Lung microvascular endothelial cell (primary cell): ENCODE results near the gene KLHL24. TPM values are rescaled to one million over a fixed set of nuclear protein-coding genes. Genes with fewer than 3 reads are reported as not detected.
"Not testable (repeated sequence)": the region's sequence is repeated elsewhere in the genome, so short reads cannot be mapped to it uniquely, and the experiment has no call there.

Source experiments
- DNase-seq, 2 donors: peaks; one replicate each; pipeline versions ENCODE4 v3.0.0 to v3.0.0-alpha.2; 2010; ENCODE audit warnings: low read depth in 2 of 2
- total RNA-seq: library from RNA; depleted of rRNA; stranded (reverse); fragments of >200 nt; gene quantifications from 2 replicates; pipeline ENCODE4 v1.2.1, GENCODE V29; 2014

KLHL24 gene
- 74.3 and 83.3 TPM in 2 replicates for total RNA-seq

- peak; percentile 94 to 96 for DNase-seq
These were observed at the start of gene KLHL24 for GRCh38 chr3:183635431-183636220. TSS of gene KLHL24 (plus strand) at chr3:183635623. CDS start at chr3:183650357, 14,734 bp downstream.

- DNase-seq: no peak
These were observed 48.9 kb upstream of the KLHL24 start for GRCh38 chr3:183586477-183586876.

DNA sequence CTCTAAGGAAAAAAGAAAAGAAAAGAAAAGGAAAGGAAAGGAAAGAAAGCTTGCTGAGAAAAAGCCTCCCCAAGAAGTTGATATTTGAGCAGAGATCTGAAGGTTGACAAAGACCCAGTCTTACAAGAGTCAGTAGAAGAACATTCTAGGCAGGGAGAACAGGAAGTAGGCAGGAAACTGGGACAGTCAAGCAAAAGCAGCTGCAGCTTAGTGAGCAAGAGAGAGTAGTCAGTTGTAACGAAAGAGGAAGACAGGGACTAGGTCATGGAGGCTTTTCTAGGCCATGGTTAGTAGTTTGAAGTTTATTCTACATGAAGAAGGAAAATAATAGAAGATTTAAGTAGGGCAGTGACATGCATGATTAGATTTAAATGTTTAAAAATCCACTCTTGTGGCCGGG lies 48.1 kb upstream of the KLHL24 start:
- peak in 1 of 2 donors; percentile 80 for DNase-seq

DNA sequence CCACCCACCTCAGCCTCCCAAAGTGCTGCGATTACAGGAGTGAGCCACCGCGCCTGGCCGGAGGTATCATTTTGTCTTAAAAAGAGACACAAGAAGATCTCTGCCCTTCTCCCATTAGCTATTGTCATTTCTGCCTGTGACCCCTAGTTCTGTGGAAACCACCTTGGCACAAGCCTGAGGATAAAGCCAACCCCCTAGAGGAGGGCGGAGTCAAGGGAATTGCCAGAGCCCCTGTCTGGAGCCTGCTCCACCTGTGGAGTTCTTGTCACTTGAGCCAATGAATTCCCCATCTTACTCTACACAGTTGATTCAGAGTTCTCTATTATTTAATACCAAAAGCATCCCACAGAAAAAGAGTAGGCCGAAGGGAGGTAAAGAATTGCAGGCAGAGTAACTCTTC lies 45.0 kb upstream of the KLHL24 start:
- DNase-seq: no peak

DNA sequence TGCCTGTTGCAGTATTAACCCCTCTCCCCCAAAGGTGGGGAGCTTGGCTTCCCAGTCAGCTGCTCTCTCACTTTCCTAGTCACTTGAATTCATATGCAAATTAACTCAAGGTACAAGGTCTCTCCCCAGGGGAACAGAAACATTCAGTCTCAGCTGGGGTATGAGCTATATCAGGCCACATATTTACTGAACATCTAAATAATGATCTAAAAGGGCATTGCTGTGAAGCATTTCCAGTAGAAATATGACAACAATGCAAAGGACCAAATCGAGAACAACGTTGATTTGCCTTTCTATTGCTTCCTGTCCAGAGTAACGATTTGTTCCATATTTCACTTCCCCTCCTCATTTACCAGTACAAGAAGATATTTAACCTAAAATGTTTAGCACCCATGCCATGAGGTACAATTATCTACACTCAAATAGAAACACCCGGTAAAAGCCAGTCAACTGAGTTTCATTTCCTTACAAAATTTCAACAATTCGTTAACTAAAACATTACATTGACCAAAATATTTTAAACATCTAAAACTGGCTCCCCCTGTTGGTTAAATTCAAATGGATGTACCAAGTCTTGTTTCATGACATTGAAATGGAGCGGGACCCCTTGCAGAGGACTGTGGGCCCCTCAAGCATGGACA lies 43.4 kb upstream of the KLHL24 start:
- DNase-seq: peak; percentile 21 to 30

- no peak for DNase-seq
These were observed 42.6 kb upstream of the KLHL24 start for GRCh38 chr3:183592821-183593220.

DNA sequence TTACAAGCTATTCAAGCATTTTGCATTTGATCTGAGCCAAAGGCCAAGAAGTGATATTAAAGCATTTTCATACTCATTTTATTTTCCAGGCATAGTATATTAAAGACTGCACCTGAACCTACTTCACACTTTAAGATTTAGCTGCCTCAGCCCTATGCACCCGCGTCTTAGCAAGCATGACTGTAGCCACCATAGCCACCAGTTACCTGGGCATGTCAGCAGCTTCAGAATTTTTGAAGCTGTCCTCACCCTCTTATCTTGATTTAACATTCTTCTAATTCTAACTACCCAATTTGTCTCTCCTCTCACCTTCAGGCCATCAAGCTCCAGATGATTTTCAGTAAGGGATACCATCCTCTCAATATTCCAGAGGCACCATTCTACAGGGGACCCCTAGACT lies 40.8 kb upstream of the KLHL24 start:
- no peak for DNase-seq

- no peak for DNase-seq
These were observed 37.5 kb upstream of the KLHL24 start for GRCh38 chr3:183597959-183598358.

GRCh38 chr3:183611326-183611725 lies 24.1 kb upstream of the KLHL24 start:
- not testable (repeated sequence) for DNase-seq

DNA sequence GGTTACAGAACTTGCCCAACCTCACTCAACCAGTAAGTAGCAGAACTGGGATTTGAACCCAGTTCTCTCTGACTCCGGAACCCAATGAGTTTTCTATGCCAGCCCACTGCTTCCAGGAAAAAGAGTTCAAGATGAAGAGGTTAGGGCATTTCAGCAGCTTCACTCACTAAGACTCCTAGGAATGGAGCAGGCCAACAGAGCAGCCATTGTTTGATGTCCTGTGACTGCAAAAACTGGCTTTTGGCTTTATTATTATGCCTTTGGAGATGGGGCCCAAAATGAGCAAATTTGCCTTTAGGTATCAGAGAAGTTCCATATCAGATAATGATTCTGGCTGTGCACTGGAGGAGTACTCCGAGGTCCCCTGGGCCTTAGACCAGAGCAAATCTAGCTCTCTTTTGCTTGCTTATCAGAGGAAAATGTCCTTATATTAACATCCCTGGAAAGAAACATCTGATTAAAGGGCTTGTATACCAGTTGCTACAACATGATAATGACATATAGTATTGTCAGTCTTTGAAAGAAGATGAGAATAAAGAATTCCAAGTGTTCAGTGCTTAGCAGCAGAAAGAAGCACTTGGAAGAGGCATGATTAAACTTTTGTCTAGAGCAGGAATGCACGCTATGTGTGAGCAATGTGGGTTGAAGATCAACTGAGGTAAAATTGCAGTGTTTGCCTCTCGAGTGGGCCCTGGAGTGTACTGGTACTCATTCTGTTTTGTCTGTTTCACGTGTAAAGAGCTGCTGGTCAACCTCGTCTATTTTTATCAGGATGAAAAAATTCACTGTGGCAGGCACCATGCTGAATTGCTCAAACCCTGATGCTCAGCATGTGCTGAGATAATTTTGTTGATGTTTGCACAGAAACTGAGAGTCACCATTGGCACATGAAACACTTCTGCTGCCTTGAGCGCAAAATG lies 21.8 kb upstream of the KLHL24 start:
- no peak for DNase-seq

DNA sequence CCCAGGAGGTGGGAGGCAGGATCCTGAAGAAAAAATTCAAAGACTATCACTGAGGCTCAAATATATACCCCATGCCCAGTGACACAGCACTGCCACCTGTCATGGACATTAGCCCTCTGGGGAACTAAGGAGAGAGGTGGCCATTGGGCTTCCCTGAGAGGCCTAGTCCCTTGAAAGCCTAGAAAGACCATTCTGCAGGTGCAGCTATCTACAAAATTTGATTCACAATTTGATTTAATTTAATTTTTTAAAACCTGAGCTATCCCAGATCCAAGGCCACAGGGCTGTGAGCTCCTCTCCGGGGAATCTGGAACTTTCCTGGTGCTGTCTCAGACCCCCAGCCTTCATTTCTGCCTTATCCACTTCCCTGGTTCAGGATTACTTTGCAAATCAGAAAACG lies 16.9 kb upstream of the KLHL24 start:
- DNase-seq: no peak

DNA sequence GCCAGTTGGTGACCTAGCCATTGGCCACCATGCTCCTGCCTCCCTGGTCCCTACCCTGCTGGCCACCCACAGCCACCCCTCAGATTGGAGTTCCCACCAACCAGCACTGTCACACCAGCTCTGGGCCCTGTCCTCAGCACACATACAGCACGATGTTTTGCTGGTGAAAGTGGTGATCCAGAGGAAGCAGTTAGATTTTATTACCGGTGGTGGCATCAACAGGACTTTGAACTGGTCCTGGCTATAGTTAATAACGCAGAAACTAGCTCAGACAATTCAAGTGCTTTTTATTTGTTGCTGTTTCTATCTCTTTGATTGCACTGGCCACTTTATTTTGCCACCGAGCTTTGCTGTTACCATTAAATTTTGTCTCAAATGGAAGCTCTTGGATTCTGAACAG lies 16.4 kb upstream of the KLHL24 start:
- no peak for DNase-seq

- no peak for DNase-seq
These were observed 15.7 kb upstream of the KLHL24 start for GRCh38 chr3:183619624-183620251.

DNA sequence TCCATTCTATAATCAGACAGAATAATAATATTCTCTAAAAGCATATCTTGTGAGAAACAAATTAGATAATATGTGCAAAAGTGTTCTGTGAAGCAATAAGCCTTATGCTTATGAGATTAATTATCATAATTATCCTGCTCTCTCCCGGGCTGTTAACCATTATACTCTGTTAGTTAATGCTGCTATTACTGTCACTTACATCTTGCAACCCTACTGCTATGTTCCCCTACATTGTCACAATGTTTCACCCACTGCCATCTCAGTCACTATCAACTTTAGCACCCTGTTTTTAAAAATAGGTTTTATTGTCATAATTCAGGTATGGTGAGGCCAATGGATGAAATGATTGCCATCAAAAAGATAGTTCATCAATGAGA lies 15.2 kb upstream of the KLHL24 start:
- no peak for DNase-seq

GRCh38 chr3:183622473-183622872 lies 12.9 kb upstream of the KLHL24 start:
- not testable (repeated sequence) for DNase-seq

- DNase-seq: no peak
These were observed 8.4 kb upstream of the KLHL24 start for GRCh38 chr3:183626877-183627594.

DNA sequence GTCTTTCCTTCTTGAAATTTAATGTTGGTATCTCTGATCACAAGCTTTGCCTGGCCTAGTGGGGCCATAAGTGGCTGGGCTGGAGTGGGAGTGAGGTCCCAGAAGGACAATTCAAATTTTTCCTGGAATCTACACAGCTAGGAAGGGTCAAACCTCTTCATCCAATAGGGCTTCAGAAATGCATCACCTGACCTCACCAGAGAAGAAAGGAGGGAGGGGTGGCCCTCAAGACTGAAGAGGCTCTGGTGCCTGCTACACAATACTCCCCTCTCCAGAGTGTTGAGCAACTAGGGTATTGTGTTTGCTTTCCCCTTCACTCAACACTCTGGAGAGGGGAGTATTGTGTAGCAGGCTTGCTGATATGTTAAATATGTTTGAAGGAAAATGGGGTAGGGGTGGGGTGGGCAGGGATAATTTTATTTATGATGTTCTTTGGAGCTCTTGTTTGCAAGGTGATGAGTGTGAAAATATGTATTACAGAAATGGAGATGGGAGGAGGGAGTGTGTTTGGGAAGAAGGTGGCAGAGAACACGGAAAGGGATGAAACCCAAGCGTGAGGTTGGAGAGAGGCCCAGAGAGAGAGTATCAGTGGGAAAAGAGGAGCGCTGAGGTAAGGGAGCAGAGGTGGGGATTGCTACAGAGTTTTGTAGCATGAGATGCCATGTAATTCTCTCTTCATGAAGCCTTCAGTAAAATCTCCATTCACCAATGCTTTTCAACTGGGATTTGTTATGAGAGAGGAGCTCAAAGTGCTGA lies 5.7 kb upstream of the KLHL24 start:
- DNase-seq: no peak

- DNase-seq: no peak
These were observed 3.7 kb upstream of the KLHL24 start for GRCh38 chr3:183631715-183632114.

GRCh38 chr3:183632725-183633124 lies 2.7 kb upstream of the KLHL24 start:
- not testable (repeated sequence) for DNase-seq

GRCh38 chr3:183634707-183635106 lies 716 bp upstream of the KLHL24 start:
- no peak for DNase-seq
